GM19193 (cell line): Measurements from ENCODE around the gene MAPRE2.

Experiments
- POLR2A ChIP-seq: IDR thresholded peaks from 4 replicates; pipeline ENCODE4 v1.6.1; 2011; ENCODE audit not compliant: insufficient read depth, insufficient read length; ENCODE audit errors: extremely low read depth

MAPRE2 gene

DNA sequence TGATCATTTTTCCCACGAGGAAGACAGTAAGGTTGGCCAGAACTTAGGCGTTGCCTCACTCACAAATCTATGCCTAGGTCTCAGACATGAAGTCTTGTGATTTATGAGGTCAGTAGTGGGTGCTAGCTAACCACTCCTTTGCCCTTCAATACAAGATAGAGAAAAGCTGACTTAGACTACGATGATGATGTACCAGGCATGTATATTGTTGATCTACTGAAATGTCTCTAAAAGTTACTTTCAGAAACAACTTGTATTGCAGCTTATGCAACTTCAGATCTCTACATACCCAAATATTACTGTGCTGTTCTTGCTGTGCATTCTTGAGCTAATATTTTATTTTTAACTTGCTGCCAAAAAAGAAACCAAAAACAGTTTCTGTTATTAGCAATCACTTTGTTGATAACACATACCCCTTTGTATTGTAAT, 30.6 kb downstream of the MAPRE2 start:
- TF ChIP-seq POLR2A = no peak

DNA sequence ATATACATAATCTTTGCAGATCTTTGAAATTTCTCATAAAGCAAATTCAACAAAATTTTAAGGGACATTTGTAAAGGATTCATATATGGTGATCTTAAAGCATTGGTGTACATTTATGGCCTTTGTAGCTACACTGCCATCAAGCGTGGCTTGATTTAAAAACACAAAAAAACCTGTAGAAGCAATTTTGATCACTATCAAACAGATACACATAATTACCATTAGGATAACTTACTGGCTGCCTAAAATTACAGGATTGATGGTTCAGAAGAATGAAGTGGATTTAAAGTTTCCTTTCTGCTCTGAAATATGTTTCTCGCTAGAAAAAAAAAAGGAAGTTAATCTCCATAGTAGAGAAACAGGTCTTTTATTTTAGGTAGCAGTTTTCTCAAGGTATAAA, 31.4 kb downstream of the MAPRE2 start:
- TF ChIP-seq POLR2A = no peak

- TF ChIP-seq POLR2A = no peak
These were observed 32.2 kb downstream of the MAPRE2 start for GRCh38 chr18:35073186-35074105.

- TF ChIP-seq POLR2A = no peak
These were observed 33.4 kb downstream of the MAPRE2 start for GRCh38 chr18:35074581-35074980.

GRCh38 chr18:35075132-35075531, 33.9 kb downstream of the MAPRE2 start:
- no peak for TF ChIP-seq POLR2A

DNA sequence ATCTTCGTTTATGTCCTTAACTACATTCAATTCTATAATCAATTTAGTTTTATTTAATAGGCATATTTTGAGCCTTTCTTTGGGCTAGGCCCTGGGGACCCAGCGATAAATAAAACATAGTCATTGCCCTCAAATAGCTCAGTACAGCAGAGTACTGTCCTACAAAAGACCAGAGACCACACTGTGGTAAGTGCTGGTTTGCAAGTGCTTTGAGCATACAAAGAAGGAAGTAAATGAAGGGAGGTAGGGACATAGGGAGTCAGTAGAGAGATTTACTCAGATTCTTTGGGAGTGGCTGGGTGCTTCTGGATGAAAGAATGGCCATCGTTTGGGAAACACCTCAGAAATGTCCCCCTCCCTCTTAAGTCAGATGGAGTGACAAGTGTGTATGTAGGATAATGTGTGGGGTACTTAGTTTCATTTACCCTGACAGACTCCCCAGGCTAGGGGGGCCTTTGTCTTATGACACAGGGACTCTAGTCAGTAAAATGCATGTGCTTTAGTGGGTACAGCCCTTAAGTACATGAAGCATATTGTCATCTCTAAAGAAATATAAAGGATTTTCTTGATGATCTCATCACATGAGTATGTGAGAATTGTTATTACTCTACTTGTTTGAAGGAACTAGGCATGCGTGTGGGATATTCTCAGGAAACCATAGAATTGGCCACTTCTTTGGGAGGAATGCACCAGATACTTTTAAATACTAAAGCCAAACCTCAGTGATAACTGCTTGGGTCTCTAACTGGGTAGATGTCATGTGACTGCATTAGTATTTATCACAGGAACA, 35.1 kb downstream of the MAPRE2 start:
- TF ChIP-seq POLR2A = no peak

DNA sequence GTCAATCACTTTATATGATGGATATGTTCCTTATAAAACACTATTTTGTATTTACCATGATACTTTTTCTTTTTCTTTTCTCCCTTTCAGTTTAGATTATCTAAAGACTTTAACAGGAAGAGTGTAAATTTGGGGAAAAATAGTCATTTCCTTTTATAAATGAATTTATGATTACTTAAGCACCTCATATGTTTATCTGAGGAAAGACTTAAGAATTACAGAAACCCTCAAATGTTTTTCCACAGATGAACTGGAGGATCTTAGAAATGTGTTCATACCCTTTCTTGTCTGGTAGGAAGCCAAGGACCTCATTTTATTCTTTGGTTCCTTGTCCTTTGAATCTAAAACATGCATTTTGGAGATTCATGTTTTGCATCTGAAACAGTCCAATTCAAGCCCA, 36.7 kb downstream of the MAPRE2 start:
- TF ChIP-seq POLR2A = no peak

DNA sequence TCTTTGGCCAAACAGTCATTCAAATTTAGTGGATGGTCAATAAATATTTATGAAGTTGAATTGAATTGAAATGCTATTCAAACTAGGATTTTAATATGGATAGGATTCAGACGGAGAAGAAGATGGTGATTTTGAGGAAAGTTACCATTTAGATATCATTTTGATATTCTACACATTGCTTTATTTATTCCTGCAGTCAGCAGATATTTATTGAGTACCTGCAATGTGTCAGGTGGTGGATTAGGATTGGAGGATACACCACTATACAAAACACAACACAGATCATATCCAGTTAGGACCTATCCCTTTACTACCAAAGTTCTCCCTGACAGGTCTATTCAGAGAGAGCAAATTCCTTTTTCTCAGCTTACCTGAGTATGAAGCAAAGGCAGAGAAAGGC, 38.8 kb downstream of the MAPRE2 start:
- TF ChIP-seq POLR2A = no peak

DNA sequence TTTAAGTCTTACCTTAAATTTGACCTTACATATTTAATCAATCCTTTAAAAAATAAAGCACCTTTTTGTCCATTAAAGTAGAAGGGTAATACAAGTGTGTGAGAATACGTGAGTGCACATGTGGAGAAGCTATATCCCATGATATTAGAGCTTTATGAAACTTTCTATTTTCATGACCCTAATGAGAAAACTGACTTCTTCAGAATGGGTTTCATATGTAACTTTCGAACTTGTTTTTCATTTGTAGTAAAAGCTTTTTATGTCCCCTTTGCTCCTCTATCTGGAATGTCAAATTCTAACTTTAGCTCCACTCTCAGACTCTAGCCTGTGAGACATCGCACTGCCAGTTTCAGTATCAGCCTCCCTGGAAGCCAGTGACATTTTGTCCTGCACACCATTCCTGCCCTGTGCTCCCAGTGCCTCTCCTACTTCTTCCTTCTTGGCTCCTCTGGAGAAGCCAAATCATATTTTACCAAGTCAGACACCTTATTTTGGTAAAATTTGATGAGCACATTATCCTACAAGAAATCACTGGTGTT, 42.0 kb downstream of the MAPRE2 start:
- no peak for TF ChIP-seq POLR2A

DNA sequence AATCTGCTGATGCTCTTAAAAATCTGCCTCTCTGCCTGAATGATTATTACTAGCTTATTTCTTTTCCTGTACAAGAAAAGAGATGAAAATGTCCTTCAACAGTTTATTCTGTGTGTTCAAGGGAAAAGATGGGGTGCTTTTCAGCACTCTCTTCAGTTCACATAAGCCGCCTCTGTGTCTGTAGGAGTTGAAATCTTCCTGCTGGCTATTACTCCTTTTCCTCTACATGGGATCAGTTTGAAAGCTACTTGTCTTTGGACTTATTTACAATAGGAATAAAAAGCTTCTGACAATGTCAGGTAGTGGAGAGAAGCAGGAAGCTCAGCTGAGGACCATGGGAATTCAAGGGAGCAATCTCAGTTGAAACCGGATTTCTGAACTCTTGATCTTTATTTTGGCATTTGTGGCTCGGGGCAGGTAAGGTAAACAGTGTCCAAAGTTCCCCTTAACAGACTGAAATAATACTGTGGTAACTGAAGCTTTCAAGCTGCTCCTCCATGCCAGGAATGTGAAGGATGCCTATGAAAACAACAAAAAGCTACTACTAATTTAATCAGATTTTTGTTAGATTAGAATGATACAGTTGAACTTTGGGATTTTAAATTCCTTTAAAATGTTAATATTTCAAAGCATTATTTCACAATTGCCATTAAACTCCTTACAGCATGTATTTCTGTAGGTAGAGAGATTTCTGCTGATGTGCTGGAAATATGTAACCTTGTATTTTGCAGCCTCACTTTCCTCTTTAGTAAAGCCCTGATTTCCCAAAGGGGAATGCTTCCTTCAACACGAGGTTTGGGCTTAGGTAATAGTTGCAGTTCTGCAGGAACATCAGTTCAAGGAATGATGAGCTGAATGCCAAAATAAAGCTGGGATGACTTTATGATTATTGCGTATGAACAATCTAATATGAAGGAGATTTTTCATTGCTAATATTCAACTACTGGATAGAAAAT, 43.6 kb downstream of the MAPRE2 start:
- no peak for TF ChIP-seq POLR2A

DNA sequence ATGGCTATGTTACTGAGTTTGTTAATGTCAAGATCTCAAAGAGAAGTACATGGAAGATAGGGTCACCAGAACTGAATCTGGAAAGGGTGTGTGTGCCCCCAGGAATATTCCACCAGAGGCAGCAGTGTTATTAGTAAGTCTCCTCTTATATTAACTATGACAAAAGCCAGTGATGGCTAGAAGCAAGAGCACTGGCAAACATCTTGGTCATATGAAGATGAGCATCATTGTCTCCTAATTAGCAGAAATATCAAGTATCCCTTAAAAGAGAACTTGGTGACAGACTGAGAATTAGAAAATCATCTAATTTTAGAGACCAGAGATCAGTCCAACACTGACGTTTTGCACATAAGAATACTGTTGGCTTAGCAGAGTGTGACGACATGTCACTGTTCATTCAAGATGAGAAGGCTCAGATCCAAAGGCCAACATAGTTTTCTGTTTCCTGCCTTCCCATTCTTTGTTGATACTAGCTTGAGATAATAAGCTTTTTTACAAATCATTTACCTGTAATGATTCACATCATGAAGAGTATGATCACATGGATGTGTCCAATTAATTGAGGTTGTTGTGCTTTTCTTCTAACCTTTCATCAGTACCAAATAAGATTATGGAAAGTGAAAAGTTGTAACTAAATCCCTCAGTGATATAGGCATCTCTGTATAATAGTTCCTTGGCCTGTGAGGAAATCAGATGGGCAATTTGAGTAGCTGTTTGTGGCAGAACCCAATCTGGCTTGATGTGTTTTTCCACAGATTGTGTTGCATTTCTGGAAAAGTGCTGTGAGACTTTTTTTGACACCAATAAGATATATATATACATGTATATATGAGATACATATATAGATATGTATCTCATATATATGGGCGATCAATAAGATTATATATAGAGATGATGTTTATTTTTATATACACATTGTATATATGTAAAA, 44.5 kb downstream of the MAPRE2 start:
- no peak for TF ChIP-seq POLR2A

DNA sequence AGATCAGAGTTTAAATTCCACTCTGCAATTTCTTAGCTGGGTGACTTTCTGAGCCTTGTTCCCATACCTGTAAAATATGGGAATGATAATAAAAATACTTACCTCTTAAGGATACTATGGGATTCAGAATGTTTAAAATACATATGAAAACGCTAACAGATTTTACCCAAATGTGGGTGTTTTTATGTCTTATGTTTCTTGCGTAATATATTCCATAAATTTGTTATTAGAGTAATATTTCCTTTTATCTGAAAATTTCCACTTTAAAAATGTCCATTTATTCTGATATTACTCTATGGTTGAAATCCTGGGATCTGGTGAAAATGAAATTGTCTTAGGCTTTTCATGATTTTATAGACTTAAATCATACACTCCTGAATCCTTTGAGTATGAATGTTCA, 45.5 kb downstream of the MAPRE2 start:
- no peak for TF ChIP-seq POLR2A

- no peak for TF ChIP-seq POLR2A
These were observed 46.5 kb downstream of the MAPRE2 start for GRCh38 chr18:35087726-35088125.
